Esophagus muscularis mucosa (tissue), 4 donors: ENCODE results near the gene SLC35E1. TPM values are rescaled to one million over a fixed set of nuclear protein-coding genes. Genes with fewer than 3 reads are reported as not detected.
"Not testable (repeated sequence)": the region's sequence is repeated elsewhere in the genome, so short reads cannot be mapped to it uniquely, and the experiment has no call there.

Experiments used
- DNase-seq: peaks from one replicate; pipeline ENCODE4 v3.0.0-alpha.2; 2017; ENCODE audit errors: extremely low spot score
- H3K27ac ChIP-seq, 4 donors: fragments of 200-600 bp; sonication (generic); replicated peaks in 1 of 4; 1 replicate in 3 of 4; 2 replicates in 1 of 4; pipeline ENCODE4 v1.5.1; 2016 to 2019; ENCODE audit warnings: mild to moderate bottlenecking in 1 of 4
- H3K27me3 ChIP-seq, 4 donors: fragments of 200-600 bp; sonication (generic); one replicate each; pipeline versions ENCODE4 v1.5.1 to v1.6.0; 2016 to 2019
- H3K36me3 ChIP-seq, 4 donors: fragments of 200-600 bp; sonication (generic); one replicate each; pipeline ENCODE4 v1.5.1; 2016 to 2019
- H3K4me1 ChIP-seq, 4 donors: fragments of 200-600 bp; sonication (generic); one replicate each; pipeline ENCODE4 v1.5.1; 2016 to 2019
- H3K4me3 ChIP-seq, 4 donors: fragments of 200-600 bp; sonication (generic); 1 replicate in 2 of 4; 2 replicates in 2 of 4; pipeline ENCODE4 v1.5.1; 2016 to 2019; ENCODE audit warnings: mild to moderate bottlenecking in 4 of 4, moderate library complexity in 1 of 4
- H3K9me3 ChIP-seq, 4 donors: fragments of 200-600 bp; sonication (generic); 1 replicate in 3 of 4; 2 replicates in 1 of 4; pipeline ENCODE4 v1.5.1; 2016 to 2019
- CTCF ChIP-seq, 3 experiments: fragments of 200-600 bp in 2 of 3; fragments of 450-650 bp in 1 of 3; sonication (generic) in 2 of 3; IDR thresholded peaks; one replicate each; pipeline ENCODE4 v1.5.1; 2017 to 2019; ENCODE audit warnings: antibody characterized with exemption in 3 of 3, mild to moderate bottlenecking in 2 of 3, moderate library complexity in 1 of 3
- EP300 ChIP-seq: sonication (generic); formaldehyde crosslinking; IDR thresholded peaks from one replicate; pipeline ENCODE4 v1.6.1; 2017; ENCODE audit warnings: antibody characterized with exemption
- POLR2A ChIP-seq: fragments of 450-650 bp; IDR thresholded peaks from one replicate; pipeline ENCODE4 v1.6.1; 2017; ENCODE audit warnings: antibody characterized with exemption, moderate library complexity, mild to moderate bottlenecking, low read depth
- POLR2AphosphoS5 ChIP-seq, 2 donors: sonication (generic); formaldehyde crosslinking; IDR thresholded peaks; one replicate each; pipeline ENCODE4 v1.6.1; 2017; ENCODE audit warnings: antibody characterized with exemption in 2 of 2
- WGBS: methylation state at CpG from one replicate; pipeline ENCODE4 v1.1.5; 2018; 5-methylcytosine and 5-hydroxymethylcytosine counted together
- intact Hi-C: fragments of 100-400 bp; cut with DNase I; formaldehyde crosslinking; loops from one replicate; pipeline ENCODE4 v1.15.1; 2023
- total RNA-seq, 4 donors: library from RNA; depleted of rRNA; stranded (reverse); fragments of >200 nt; gene quantifications; one replicate each; pipeline versions ENCODE4 v1.1.0 to v1.2.1, GENCODE V29; 2016

Gene SLC35E1
- total RNA-seq, 4 donors from 2014 or later: 22.8 to 39.7 (median 34.0) TPM

GRCh38 chr19:16566161-16566560, 6.1 kb downstream of the SLC35E1 start:
- H3K27me3 ChIP-seq: no peaks in the 10 kb centered on the region
- intact Hi-C loops: no loop called here
- H3K27ac ChIP-seq: no peak overlapping the region
- 75% methylated on average over 8 of the region's 10 CpGs for WGBS
- no peak overlapping the region for H3K4me3 ChIP-seq
- peaks cover 5 to 24% (median 13%) of the 10 kb centered on the region in 4 donors for H3K4me1 ChIP-seq
- no peak for DNase-seq
- H3K36me3 ChIP-seq: peaks cover 54 to 89% (median 74%) of the 10 kb centered on the region in 4 donors
- TF ChIP-seq POLR2A: no peak
- peak in 1 of 2 donors; percentile 60 for TF ChIP-seq POLR2AphosphoS5 (IDR thresholded peaks at IDR 0.05)
- no peaks in the 10 kb centered on the region for H3K9me3 ChIP-seq

GRCh38 chr19:16564842-16565241, 7.4 kb downstream of the SLC35E1 start:
- no peak overlapping the region for H3K4me3 ChIP-seq

DNA sequence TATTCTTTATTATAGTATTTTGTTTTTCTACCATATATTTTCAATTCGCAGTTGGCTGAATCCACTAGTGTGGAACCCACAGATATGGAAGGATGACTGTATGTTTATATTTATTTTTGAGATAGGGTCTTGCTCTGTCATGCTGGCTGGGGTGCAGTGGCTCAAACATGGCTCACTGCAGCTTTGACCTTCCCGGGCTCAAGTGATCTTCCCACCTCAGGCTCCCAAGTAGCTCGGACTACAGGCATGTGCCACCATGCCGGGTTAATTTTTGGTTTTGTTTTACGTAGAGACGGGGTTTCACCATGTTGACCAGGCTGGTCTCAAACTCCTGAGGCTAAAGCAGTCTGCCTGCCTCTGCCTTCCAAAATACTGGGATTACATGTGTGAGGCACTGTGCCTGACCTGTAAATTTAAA, 9.6 kb downstream of the SLC35E1 start:
- 90% methylated on average over 6 of the region's 6 CpGs for WGBS
- Histone ChIP-seq H3K4me3 (no peak overlapping the region), H3K27ac (no peak overlapping the region), H3K36me3 (peaks cover 52 to 97% (median 81%) of the 10 kb centered on the region in 4 donors), H3K4me1 (no peaks in the 10 kb centered on the region), H3K27me3 (no peaks in the 10 kb centered on the region), H3K9me3 (no peaks in the 10 kb centered on the region)
- intact Hi-C loops: no loop called here
- DNase-seq: no peak
- TF ChIP-seq POLR2A: no peak
- TF ChIP-seq POLR2AphosphoS5 (IDR thresholded peaks at IDR 0.05): no peak
- no peak for TF ChIP-seq CTCF (IDR thresholded peaks at IDR 0.05)
- TF ChIP-seq EP300: no peak

More at GRCh38 chr19:16564842-16565241, 7.4 kb downstream of the SLC35E1 start:
- TF ChIP-seq POLR2AphosphoS5 (IDR thresholded peaks at IDR 0.05): no peak
- Histone ChIP-seq H3K27me3 (no peaks in the 10 kb centered on the region), H3K27ac (no peak overlapping the region), H3K9me3 (no peaks in the 10 kb centered on the region), H3K4me1 (peaks cover 0 to 11% (median 2%) of the 10 kb centered on the region in 4 donors), H3K36me3 (peaks cover 54 to 99% (median 82%) of the 10 kb centered on the region in 4 donors)
- intact Hi-C loops: no loop called here
- DNase-seq: no peak
- 86% methylated on average over 7 of the region's 7 CpGs for WGBS

GRCh38 chr19:16561382-16561781, 10.8 kb downstream of the SLC35E1 start:
- Histone ChIP-seq H3K4me3 (no peak overlapping the region), H3K36me3 (peaks cover 40 to 93% (median 76%) of the 10 kb centered on the region in 4 donors), H3K4me1 (no peaks in the 10 kb centered on the region), H3K9me3 (no peaks in the 10 kb centered on the region), H3K27ac (no peak overlapping the region), H3K27me3 (no peaks in the 10 kb centered on the region)
- TF ChIP-seq POLR2AphosphoS5 (IDR thresholded peaks at IDR 0.05): no peak
- TF ChIP-seq POLR2A: no peak
- TF ChIP-seq CTCF (IDR thresholded peaks at IDR 0.05): no peak
- no peak for TF ChIP-seq EP300
- intact Hi-C loops: no loop called here
- WGBS: 84% methylated on average over 8 of the region's 8 CpGs
- DNase-seq: no peak

GRCh38 chr19:16559780-16560276, 12.4 kb downstream of the SLC35E1 start:
- intact Hi-C loops: no loop called here
- H3K27me3 ChIP-seq: no peaks in the 10 kb centered on the region
- no peaks in the 10 kb centered on the region for H3K9me3 ChIP-seq
- H3K4me1 ChIP-seq: no peaks in the 10 kb centered on the region
- no peak for TF ChIP-seq POLR2AphosphoS5 (IDR thresholded peaks at IDR 0.05)
- no peak for TF ChIP-seq EP300
- no peak for TF ChIP-seq POLR2A
- no peak for TF ChIP-seq CTCF (IDR thresholded peaks at IDR 0.05)
- H3K4me3 ChIP-seq: no peak overlapping the region
- no peak overlapping the region for H3K27ac ChIP-seq
- WGBS: 87% methylated on average over 10 of the region's 10 CpGs
- no peak for DNase-seq
- peaks cover 33 to 93% (median 74%) of the 10 kb centered on the region in 4 donors for H3K36me3 ChIP-seq

DNA sequence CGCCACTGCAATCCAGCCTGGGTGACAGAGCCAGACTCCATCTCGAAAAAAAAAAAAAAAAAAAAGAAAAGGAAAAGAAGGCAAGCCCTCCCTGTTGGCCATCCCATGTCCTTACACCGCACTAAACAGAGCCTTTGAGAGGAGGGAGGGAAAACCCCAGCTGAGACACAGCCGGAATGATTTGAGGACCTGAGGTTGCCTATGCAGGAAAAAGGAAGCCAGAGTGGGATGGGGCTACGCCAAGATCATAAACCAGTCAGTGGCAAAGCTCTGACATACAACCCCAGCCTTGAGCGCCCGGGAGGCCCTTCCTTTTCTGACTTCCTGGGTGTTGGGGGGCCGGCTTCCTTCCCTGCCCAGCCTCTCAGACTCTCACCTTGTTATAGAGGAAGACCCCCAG, 17.4 kb downstream of the SLC35E1 start:
- H3K9me3 ChIP-seq: no peaks in the 10 kb centered on the region
- H3K4me3 ChIP-seq: no peak overlapping the region
- TF ChIP-seq POLR2AphosphoS5 (IDR thresholded peaks at IDR 0.05) (no peak), POLR2A (no peak), CTCF (IDR thresholded peaks at IDR 0.05) (no peak)
- WGBS: 84% methylated on average over 8 of the region's 8 CpGs
- intact Hi-C loops: no loop called here
- no peaks in the 10 kb centered on the region for H3K27me3 ChIP-seq
- peaks cover 19 to 95% (median 81%) of the 10 kb centered on the region in 4 donors for H3K36me3 ChIP-seq
- DNase-seq: no peak
- no peaks in the 10 kb centered on the region for H3K4me1 ChIP-seq
- H3K27ac ChIP-seq: no peak overlapping the region

- H3K4me3 ChIP-seq, intact Hi-C loops, H3K4me1 ChIP-seq, H3K27me3 ChIP-seq, DNase-seq, H3K9me3 ChIP-seq, H3K27ac ChIP-seq: not testable (repeated sequence)
- H3K36me3 ChIP-seq: peaks cover 19 to 76% (median 63%) of the 10 kb centered on the region in 4 donors
- 97% methylated on average over 6 of the region's 6 CpGs for WGBS
These were observed 20.3 kb downstream of the SLC35E1 start for GRCh38 chr19:16551902-16552301.
